GM19099 (cell line): ENCODE results near the gene GPR150.

Experiments
- POLR2A ChIP-seq: IDR thresholded peaks from 3 replicates; pipeline ENCODE4 v1.6.1; 2011; ENCODE audit warnings: low read depth; ENCODE audit not compliant: insufficient read length; ENCODE audit errors: extremely low read depth

The GPR150 gene

DNA sequence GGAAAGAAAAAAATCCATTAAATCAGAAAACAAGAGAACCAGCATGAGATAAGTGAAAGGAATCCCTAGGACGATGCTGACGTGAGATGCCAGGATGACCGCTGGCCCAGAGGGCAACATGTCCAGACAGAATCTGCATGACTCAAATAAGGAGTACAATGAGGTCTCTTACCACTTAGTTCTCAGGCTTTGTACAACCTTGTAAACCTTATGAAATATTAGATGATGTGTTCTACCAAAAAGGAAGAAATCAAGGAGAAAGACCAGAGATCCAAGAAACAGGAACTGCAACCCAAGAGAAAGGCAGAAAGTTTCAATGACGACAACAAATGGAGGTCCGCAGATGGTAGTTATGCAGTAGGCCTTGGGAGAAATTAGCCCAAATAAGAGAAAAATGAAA, 2.8 kb upstream of the GPR150 start:
- no peak for TF ChIP-seq POLR2A

DNA sequence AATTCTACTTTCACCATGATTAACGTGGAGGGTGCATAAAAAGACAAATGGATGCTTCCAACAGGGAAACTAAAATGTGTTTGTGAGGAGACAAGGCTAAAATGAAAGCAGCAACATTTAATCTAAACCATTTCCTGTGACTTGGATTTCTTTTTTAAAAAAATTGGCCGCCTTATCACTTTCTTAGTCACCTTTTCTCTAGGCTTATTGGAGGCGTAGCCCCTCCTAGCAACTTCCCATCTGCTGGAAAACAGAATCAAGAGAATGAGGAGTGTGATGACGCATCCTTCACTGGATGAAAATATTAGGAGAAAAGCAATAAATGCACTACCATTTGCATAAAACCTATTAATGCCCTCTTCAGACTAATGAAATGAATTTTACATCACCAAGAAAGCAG, 791 bp upstream of the GPR150 start:
- no peak for TF ChIP-seq POLR2A

DNA sequence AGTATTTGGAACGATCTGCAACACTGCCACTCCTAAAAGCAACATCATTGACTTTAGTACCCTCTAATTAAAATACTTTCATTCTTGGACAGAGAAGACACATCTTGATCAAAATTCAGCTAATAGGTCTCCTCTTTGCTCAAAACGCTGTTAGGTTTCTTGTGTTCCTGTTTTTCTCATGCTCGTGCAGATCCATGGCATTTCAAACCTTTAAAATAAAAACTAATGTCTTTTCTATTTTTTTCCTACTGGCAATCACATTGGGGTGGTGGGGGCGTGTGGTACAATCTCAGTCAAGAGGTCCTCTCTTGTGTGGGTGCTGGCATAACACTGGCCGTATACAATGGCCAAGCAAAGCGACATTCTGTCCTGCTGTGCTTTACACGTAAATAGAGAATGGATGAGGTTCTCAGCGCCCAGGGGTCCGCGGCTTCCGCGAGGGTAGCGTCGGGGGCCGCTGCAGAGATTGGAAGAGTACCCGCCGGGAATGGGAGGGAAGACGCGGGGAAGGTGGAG, 315 bp upstream of the GPR150 start:
- no peak for TF ChIP-seq POLR2A

DNA sequence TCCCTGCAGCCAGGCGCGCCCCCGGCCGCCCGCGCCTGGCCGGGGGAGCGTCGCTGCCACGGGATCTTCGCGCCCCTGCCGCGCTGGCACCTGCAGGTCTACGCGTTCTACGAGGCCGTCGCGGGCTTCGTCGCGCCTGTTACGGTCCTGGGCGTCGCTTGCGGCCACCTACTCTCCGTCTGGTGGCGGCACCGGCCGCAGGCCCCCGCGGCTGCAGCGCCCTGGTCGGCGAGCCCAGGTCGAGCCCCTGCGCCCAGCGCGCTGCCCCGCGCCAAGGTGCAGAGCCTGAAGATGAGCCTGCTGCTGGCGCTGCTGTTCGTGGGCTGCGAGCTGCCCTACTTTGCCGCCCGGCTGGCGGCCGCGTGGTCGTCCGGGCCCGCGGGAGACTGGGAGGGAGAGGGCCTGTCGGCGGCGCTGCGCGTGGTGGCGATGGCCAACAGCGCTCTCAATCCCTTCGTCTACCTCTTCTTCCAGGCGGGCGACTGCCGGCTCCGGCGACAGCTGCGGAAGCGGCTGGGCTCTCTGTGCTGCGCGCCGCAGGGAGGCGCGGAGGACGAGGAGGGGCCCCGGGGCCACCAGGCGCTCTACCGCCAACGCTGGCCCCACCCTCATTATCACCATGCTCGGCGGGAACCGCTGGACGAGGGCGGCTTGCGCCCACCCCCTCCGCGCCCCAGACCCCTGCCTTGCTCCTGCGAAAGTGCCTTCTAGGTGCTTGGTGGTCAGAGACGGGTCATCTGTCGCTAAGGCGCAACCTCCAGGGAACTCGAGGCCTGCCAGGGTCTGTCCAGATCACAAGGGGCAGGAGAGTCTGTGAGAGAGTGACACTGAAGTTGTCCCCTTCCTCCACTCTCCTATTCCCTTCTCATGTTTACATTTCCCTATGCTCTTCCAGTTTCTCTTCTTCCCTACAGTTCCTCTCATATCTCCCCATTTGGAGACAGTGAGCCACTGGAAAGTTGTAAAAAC, 1.3 kb downstream of the GPR150 start:
- no peak for TF ChIP-seq POLR2A

DNA sequence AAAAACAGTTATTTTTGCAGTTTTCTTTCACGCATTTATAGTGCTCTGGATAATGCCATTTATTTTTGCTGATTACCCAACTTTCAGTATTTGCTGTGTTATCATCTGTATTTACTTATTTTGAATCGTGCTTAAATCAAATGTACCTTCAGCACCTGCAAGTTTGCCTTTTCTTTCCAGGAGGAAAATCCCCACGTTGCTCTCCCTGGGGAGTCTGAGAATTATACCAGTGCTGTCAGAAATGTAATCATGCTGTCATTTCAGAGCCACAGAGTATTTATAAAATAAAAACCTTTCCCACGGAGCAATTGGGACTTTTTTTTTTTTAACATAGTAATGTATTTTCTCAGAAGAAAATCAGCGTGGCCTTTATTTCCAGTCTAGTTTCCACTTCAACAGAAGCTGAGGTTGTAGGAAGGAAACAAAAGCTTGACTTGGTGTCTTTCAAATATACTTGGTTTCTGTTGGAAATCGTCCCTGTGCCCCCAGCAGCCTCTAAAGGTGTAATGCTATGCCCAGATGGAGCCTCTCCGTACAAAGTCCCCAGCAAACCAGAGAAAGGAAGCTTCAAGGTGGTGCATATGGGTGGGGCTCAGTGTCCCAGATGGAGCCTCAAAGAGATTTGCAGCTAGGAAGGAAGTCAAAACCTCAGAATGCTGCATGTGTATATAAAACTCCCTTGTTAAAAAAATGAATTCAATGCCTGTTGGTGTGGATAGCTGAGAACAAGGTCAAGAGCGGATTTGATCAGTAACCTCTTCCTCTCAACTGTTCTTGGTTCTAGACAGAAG, 2.1 kb downstream of the GPR150 start:
- TF ChIP-seq POLR2A, result no peak

DNA sequence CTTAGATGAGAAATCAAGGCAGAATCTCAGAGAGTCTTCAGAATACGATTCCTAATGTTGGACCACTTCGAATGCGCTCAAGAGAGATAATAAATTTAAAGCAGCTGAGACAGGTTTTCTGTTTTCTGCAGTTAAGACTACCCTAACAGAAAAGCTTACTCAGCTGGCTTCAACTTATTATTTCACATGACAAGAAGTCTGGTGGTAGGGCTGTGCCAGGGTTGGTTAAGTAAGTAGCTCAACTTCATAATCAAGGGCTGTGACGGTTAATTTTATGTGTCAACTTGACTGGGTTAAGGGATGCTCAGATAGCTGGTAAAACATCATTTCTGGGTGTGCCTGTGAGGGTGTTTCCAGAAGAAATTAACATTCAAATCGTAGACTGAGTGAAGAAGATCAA, 3.8 kb downstream of the GPR150 start:
- no peak for TF ChIP-seq POLR2A

DNA sequence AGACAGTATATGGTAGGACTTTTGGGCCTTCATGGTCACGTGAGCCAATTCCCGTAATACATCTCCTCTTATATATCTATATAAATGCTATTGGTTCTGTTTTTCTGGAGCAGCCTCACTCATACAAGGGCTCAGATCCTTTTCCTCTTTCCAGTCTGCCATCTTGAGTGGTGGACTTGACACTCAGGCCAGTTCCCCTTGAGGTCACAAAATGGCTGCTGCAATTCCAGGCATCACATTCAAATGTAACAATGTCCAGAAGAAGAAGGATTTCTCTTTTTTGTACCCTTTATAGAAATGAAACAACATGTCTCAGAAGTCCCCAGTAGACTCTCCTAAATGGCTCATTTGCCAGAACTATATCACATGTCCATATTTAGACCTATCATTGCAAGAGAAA, 4.5 kb downstream of the GPR150 start:
- TF ChIP-seq POLR2A, result no peak

DNA sequence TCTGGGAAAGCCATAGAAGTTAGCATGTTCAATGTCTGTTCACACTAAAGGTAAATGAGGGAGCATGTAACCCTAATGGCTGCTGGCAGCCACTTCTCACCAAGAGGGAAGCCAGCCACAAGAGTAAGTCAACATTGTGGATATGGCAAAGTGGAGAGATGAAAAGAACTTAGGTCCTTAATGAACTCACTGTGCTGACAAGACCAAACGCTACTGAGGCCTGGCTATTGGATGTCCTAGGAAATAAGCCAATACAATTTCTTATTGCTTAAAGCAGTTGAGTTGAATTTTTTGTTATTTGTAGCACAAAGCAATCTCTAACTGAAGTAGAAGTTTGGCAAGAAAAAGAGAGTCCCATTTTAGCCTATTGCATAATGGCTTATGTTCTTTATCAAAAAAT, 6.8 kb downstream of the GPR150 start:
- no peak for TF ChIP-seq POLR2A

DNA sequence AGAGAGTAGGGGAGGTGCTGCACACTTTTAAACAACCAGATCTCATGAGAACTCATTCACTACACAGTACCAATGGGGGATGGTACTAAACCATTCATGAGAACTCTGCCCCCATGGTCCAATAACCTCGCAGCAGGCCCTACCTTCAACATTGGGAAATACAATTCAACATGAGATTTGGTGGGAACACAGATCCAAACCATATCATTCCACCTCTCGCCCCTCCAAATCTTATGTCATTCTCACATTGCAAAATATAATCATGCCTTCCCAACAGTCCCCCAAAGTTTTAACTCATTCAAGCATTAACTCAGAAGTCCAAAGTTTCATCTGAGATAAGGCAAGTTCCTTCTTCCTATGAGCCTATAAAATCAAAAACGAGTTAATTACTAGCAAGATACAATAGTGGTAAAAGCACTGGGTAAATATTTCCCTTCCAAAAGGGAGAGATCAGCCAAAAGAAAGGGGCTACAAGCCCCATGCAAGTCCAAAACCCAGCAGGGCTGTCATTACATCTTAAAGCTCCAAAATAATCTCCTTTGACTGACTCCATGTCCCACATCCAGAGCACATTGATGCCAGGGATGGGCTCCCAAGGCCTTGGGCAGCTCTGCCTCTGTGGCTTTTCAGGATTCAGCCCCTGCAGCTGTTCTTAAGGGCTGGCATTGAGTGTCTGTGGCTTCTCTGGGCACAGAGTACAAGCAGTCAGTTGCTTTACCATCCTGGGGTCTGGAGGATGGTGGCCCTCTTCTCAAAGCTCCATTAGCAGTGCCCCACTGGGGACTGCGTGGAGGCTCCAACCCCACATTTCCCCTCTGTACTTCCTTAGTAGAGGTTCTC, 8.3 kb downstream of the GPR150 start:
- no peak for TF ChIP-seq POLR2A

DNA sequence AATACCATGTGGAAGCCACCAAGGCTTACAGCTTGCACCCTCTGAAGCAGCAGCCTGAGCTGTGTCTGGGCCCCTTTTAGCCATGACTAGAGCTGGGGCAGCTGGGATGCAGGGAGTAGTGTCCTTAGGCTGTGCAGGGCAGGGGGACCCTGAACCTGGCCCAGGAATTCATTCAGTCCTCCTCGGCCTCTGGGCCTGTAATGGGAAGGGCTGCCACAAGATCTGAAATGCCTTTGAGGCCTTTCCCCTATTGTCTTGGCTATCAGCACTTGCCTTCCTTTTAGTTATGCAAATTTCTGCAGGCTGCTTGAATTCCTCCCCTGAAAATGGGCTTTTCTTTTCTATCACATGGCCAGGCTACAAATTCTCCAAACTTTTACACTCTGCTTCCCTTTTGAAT, 9.0 kb downstream of the GPR150 start:
- TF ChIP-seq POLR2A, result no peak

DNA sequence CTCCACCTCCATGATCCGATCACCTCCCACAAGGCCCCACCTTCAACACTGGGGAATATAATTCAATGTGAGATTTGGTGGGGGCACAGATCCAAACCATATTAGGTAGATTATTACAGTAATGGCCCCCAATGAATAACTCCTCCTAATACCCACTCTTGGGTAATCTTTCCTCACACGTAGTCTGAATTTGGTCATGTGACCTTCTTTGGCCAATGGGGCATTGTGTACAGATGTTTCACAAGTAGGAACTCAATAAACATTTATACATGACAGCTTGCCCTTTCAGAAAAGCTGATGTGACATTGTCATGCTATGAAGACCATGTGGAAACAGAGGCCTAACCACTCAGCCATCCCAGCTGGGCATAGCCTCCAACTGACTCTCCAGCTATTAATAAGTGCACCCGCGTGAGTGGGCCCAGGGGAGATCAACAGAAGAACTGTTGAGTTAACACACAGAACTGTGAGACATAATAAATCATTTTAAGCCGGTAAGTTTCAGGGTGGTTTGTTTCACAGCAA, 10.6 kb downstream of the GPR150 start:
- TF ChIP-seq POLR2A, result no peak

DNA sequence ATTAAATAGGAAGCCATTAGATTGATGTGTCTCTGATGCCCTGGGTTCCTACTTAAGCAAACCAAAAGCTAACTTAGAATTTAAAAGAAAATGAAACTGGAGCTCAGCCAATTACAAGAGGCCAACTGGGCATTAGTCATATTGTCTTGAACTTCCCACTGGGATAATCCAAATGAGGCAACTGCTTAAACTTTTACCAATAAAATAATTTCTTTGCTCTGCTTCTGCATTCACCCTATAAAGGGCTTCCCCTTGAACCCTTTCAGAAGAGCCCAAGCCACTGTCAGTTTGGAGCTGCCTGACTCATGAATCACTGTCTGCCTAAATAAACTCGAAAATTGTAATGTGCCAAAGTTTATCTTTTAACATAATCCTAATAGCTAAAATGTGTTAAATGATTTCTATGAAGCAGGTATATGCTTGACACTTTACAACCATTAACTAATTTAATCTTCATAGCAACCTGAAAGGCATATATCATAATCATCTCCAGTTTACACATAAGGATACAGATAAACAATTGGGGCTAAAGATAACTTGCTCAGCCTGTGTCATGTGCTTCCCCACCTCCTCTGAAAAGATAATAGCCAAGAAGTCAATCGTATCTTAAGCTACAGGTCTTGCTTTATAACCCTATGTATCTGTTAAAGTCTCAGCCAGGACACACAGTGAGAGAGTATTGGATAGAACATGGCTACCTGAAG, 11.5 kb downstream of the GPR150 start:
- TF ChIP-seq POLR2A, result no peak

DNA sequence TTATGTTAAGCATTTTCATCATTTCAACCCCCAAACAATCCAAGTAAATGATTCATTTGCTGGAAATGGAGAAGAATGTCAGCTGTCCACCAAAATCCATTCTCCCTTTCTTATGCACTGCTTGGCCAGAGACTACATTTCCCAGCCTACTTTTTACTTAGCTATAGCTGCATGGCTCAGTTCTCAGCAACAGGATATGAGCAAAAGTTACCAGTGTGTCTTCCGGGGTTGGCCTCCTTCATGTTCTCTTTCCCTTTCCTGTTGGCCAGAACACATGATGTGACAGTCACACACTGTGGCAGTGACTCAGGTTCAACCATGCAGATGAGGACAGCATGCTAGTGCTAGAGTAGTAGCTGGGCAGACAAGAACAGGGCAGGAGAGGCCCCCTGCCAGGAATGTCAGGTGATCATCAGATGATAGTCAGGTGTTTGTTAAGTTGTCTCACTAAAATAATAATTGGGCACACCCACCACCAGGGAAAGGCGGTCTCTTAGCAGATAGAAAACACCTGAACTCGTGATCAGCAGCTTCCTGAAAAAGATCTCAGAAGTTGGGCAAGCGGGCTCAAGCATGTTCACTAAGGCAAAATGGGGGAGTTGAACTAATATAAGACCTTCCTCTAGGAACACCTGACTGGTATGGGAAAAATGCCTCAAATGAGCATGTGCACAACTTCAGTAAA, 12.2 kb downstream of the GPR150 start:
- TF ChIP-seq POLR2A, result peak; percentile 44

DNA sequence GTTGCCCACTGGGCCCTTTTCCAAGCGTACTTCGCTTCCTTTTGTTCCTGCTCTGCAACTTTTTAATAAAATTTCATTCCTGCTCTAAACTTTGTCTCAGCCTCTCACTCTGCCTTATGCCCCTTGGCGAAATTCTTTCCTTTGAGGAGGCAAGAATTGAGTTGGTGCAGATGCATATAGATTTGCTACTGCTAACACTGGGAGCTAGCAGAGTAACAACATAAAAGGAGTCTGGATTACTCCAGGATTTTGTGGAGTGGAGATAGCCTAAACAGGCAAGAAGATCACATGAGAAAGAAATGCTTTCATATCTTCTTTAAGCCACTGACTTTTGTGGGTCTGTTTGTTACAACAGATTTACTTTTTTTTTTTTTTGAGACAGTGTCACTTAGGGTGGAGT, 13.8 kb downstream of the GPR150 start:
- no peak for TF ChIP-seq POLR2A

DNA sequence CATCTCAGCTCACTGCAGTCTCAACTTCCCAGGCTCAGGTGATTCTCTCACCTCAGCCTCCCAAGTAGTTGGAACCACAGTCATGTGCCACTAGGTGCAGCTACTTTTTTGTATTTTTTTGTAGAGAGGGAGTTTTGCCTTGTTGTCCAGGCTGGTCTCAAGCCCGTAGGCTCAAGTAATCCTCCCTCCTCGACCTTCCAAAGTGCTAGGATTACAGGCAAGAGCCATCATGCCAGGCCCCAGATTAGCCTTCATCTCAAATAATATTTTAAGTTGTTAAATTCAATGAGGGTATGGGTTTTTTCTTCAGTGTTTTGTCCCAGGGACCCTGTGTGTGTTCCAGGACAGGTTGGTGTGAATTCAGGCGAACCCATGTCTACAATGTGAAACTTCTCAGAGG, 14.2 kb downstream of the GPR150 start:
- no peak for TF ChIP-seq POLR2A
